Endometrial microvascular endothelial cells (primary cell): ENCODE measurements around the gene MICAL3. TPM values are rescaled to one million over a fixed set of nuclear protein-coding genes. Genes with fewer than 3 reads are reported as not detected.
"Not testable (repeated sequence)": the region's sequence is repeated elsewhere in the genome, so short reads cannot be mapped to it uniquely, and the experiment has no call there.

Experiments used
- in situ Hi-C: cut with HindIII; loops from 2 replicates; pipeline ENCODE4 v1.10.0; 2017; ENCODE audit warnings: low sequenced_read_pairs, low pct_unique_long_range_greater_than_20kb; ENCODE audit errors: inconsistent ontology term
- total RNA-seq: library from RNA; depleted of rRNA; stranded (reverse); fragments of >200 nt; gene quantifications from one replicate; pipeline ENCODE4 v1.2.3, GENCODE V29; 2015; ENCODE audit errors: inconsistent ontology term

Gene MICAL3
- total RNA-seq, 1 donor from 2014 or later = 20.0 TPM

DNA sequence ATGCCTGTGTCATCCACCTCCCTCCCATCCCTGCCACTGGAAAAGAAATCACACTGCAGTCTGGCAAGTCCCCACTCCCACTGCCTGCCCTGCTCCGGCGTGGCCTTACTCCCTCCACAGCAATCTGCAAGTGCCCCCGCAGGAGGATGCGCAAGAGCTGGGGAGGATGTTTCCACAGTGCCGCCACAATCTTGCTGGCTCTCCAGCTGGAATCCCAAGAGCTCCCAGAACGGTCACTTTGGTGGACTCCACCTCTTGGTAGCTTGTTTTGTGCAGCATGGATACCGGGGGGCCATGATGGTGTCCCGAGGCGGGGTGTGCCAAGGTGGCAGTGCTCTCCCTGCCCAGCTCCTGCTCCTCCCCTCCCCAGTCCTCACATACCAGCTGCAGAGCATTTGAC, 76.3 kb downstream of the MICAL3 start:
- in situ Hi-C loops = no loop called here

DNA sequence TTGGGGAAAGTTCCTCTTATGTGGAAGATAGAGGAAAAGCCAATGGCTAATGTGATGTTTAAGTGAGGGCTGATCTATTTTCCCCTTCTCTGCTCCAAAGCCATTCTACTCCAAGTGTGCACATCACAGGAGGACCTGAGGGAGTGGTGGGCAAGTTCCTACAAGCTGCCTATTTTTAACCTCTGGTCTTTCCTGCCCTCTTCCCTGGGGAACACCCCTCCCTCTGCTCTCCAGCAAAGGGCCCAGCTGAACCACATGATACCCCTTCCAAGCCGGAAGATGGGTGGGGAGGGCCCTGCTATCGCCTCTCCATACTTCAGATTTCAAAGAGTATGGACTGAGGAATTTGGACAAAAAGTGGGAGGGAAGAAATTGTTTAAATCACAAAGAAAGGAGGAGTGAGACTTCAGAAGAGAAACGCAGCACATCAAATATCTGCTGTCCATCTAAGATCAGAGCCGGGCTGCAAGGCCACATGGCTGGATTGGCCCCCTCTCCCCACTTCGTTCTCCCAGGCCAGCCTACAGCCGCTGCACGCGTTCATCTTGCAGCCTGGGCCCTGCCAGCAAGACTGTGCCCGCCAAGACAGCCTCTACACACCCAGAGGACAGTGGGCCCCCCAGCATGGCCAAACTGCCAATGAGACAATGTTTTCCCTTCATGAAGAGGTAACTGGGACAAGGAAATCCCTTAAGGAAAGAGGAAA, 77.5 kb downstream of the MICAL3 start:
- in situ Hi-C loops = no loop called here

DNA sequence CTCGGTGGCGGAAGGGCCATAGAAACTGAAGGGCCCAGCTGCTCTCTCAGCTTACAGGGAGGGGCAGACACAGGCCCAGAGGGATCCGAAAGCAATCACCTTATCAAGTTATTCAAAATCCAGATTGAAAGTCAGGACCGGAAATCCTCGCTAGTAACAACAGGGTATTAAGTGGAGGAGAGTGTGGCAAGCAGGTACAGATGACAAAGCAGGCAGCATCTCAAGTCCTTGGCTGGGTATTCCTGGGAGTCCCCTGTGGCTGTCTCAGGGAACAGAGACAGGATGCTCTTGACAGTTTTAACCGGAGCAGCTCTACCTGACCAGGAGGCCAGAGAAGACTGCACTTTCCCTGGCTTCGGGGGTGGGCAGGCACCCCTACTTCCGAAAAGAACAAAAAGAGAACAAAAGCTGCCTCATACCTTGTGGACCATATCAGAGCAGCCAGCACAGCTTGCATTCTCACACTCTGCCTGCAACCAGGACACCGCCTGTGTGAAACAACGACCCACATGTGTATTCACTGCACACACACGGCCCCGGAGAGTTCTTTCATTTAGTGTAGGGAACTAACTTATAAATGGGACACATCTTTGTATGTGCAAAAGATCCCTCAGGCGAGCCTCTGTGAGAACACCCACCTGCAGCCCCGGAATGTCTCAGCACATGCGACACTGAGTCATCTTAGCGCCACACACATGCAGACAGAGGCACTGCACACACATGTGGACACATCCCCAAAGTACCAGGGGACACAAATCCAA, 78.3 kb downstream of the MICAL3 start:
- in situ Hi-C loops = no loop called here

DNA sequence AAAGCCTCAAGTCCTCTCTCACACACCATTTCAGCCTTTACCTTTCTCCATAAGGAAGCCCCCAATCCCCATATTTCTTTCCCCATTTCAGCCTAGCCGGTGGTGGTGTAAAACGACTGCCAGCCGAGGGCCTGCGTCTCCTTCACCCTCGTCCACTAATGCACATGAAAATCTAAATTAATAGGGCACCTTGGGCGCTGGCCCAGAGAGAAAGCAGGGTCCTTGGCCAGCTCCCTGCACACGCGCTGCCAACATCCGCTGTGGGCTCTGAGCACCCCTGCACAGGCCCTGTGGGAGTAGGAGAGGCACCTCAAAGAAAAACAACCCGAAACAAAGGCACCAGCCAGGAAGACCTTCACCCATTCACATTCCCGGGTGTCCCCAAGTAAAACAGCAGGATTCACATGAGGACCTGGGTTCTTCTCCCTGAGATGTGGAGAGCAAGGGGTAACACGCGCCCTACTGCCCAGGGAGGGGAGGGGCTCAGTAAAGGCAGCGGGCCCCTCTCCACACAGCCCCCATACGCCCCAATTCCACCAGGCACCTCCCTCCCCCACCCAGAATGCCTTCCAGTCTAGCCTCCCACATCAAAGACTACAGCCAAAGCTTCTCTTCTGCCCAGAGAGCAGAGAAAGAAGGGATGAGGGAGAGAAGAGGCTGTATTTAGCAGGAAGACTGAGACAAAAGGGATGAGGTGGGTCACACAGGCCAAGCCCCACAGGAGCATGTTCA, 79.0 kb downstream of the MICAL3 start:
- in situ Hi-C loops = no loop called here

DNA sequence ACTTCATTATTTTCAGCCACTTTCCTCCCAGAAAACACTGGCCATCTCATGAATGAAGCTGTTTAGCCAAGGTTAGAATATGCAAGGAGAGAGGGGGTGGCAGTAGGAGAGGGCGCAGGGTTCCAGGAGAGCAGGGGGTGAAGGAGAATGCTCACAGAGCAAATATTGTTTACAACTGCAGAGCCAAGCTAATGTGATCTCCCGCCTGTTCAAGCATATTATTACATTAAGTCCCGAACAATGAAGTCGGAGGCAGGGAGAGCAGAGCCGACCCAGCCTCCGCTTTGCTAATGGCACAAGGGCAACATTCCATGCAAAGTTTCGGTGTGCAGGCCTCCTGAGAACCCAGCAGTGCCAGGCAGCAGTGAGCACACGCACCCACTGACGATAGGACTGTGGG, 80.1 kb downstream of the MICAL3 start:
- in situ Hi-C loops = no loop called here

DNA sequence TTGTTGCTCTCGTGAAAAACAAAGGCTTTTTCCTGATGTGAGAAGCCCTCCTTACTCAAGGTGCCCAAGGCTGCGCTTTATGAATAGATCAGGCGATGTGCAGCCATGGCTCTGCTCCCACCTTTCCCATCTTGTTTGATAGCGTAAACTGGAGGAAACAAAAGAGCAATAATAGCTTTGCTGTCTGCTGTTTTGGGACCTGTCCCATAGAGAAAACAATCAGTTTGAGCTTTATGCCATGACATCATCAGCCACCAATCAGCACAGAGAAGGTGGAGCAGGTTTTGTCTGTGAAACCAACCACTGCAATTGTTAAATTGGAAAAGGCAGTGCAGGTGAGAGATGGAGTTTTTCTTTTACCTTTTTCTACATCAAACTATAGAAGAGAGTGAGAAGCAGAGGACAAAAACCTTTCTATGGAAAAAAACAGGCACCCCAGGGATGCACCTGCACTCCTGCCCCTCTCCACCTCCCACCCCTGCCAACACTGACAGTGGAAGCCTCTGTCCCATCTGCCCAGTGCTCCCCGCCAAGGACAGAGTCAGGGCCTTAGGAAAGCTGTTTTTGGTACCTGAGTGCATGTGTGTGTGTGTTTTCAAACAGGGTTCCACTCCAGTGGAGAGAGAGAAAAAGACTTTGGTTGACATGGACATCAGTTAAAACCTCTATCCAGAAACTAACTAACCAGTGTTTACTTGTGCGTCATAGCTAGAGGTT, 80.7 kb downstream of the MICAL3 start:
- in situ Hi-C loops = no loop called here

DNA sequence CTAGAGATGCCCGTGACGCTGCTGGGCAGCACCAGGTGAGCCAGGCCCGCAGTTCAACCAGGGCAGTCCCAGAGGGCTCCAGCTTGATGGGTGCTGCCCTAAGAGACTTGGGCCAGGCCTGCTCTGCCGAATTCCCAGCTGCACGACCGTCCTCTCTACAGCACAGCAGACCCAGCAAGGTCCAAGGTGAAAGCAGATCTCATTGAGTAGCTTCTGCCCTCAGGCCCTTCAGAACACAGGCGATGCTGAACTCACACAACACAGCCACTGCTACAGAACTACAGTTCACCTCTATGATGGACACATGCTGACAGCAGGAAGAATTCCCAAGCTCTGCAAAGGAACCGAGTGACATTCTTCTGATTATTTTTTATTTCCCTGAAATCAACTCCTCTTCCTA, 81.6 kb downstream of the MICAL3 start:
- in situ Hi-C loops = no loop called here

DNA sequence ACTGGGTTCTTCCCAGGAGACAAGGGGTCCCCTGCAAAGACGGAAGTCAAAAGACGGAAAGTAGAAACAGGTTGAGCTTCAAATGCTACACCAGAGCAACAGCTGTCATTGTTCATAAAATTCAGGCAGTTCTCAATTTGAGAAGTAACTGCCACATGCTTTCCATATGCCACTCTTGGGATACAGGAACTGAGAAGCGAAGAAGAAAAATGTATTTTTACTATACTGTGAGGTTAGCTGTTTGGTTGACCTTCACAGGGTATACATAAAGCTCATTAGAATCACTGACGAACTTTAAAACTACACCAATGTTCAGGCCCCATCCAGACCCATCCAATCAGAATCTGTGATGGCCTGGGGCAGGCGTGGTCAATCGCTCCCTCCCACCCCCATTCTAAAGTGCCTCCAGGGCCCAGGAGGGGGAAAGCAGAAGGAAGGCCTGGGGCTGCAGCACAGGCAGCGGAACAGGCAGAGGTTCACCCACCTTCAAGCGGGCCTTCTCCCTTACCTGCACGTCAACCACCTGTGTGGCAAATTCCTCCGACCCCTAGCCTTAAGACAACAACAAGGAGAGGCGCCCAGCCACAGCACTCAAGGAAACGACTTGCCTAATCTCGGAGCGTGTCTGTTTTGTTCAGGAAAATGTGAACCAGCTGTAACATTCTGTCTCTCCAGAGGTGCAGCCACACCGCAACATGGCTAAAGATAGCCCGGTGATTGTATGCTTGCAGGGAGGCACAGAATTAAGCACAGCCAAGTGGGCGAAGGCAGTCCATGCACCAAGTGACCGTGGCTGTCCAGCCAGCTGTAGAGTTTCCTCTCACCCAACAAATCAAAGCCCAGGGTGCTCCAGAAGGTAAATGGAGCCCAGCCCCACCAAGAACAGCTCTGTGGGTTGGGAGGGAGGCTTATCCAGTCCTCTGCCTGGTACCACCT, 82.6 kb downstream of the MICAL3 start:
- in situ Hi-C loops = no loop called here

DNA sequence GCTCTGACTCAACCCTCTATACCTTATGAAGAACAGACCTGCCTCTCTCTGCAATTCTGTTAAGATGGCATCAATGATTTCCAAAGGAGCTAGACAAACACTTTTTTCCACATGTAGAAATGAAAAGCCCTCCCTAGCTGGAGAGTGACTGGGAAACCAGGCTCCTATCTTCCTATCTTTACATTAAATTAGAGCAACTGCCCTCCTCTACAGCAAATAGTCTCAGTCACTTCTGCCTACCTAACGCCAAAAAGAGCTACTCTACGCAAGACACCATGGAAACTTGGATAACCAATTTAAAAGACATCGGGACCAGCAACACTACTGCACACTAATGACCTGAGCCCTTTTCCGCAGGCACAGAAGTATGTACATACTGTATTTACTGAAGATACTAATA, 84.8 kb downstream of the MICAL3 start:
- in situ Hi-C loops = no loop called here

DNA sequence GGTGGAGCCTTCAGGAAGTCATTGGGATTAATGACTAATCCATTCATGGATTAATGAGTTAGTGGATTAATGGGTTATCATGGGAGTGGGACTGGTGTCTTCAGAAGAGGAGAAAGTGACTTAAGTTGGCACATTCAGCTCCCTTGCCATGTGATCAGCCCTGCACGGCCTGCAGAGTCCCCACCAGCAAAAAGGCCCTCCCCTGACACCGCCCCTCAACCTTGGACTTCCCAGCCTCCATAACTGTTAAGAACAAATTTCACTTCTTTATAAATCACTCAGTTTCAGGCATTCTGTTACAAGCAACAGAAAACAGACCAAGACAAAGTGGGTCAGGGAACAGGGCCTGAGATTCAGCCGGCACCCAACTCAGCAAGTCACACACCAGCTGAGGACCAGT, 85.3 kb downstream of the MICAL3 start:
- in situ Hi-C loops = no loop called here

DNA sequence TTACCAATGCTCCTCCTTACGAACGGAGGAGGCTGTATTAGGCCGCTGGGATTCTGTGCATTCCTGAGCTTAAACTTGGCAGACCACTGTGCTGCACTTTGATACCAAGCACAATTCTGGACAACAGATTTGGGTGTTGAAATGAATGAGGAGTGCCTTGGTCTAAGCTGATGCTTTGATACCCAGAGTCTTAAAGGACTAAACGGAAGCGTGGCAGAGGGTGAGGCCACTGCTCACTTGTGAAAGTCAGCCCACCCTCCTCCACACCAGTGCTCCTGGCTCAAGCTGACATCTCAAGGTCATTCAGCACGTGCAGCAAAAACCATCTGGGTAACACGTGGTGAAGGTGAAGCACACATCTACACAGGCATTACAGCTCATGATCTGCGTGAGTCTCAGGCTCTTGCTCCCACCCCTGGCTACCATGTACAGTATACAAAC, 85.9 kb downstream of the MICAL3 start:
- in situ Hi-C loops = no loop called here

DNA sequence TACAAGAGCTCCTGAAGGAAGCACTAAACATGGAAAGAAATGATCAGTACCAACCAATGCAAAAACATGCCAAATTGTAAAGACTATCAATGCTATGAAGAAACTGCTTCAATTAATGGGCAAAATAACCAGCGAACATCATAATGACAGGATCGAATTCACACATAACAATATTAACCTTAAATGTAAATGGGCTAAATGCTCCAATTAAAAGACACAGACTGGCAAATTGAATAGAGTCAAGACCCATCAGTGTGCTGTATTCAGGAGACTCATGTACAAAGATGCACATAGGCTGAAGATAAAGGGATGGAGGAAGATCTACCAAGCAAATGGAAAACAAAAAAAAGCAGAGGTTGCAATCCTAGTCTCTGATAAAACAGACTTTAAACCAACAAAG, 91.9 kb downstream of the MICAL3 start:
- in situ Hi-C loops = not testable (repeated sequence)

DNA sequence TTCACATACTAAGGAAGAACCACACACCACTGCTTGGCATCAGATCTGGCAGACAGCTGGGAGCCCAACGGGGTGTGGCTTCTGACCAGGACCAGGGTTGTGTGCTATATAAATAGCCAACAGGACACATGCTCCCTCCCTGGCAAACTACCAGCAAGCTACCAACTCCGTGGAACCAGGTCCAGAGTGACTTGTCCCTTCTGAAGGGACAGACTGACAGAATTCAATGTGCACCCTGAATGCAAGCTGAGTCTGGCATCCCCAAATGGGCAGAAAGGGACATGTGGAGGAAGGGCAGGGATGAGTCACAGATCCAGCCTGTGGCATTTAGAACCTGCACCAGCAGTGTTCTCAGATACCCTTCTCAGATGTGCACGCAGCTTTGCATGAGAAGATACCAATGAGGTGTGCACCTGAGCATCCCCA, 92.9 kb downstream of the MICAL3 start:
- in situ Hi-C loops = no loop called here

DNA sequence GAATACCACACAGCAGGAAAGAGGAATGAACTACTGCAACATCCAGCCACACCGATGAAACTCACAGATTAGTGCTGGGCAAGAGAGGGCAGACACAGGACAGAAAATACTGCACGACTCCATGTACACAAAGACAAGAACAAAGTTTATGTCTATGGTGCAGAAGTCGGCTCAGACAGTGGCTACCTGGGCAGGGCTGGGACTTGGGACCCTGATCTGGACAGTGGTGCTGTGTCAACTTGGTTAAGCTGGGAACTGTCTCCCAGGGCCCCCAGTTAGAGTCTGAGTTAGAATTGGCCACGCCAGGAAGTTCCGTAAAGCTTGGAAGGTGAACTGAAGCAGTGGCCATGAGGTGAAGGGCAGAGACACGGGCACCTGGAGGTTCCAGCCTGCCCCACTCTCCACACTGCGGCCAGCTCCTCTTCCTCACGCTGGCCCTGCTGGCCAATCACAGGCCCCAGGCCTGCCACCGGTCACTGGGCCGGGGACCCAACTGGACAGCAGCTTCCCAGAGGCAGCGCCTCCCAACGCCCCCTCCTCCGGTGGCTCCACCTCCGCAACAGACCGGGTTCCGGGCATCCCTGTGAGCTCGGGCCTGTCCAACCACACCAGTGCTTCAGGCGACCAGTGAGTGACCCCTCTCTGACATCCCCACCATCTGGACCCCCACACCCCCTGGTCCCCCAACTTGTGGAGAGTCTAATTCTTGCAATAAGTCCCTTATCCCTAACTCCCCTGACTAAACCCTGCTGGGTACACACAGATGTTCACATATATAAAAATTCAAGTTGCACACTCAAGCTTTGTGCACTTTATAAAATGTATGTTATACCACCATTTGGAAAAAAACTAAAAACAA, 93.7 kb downstream of the MICAL3 start:
- in situ Hi-C loops = no loop called here

DNA sequence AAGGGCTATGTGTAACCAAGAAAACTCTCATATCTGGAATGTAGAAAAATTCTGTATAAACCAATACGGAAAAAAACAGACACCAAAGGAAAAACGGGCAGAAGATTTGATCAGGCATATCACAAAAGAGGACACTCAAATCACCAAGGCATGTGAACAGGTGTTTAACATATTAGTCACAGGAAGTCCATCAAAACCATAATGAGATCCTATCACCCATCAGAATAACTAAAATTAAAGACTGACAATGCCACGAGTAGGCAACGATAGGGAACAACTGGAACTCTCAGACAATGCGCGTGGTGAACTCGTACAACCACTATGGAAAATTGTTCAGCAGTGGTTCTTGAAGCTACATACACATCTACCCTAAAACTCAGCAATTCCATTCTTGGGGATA, 94.5 kb downstream of the MICAL3 start:
- in situ Hi-C loops = no loop called here

DNA sequence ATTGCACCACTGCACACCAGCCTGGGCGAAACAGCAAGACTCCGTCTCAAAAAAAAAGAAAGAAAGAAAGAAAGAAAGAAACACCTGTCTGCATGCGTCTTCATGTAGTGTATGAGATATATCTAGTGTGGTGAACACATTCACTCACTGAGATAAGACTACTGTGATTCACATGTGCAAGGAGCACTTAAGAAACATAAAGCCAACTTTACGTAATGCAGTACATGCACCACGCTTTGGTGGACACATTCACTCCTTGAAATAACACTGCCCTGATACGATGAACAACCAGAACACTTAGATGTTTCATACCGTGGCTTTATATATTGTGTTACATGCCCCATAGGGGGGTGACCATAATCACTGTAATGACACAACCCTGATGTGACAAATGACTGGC, 96.0 kb downstream of the MICAL3 start:
- in situ Hi-C loops = no loop called here

DNA sequence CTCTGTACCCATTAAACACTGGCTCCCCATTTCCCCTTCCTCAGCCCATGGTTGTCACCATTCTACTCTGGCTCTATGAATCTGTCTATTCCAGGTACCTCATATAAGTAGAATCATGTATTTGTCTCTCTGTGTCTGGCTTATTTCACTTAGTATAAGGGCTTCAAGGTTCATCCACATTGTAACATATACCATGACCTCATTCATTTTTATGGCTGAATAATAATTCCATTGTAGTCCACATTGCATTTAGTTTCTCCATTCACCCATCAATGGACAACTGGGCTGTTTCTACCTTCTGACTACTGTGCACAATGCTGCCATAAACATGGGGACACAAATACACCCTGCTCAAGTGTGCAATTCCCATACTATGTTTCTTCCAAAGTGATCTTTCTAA, 97.3 kb downstream of the MICAL3 start:
- in situ Hi-C loops = no loop called here
